ENCODE data around the gene BFSP2.

Gene BFSP2

GRCh38 chr3:133400006-133400515 is at the start of gene BFSP2:
BFSP2 (plus strand) TSS chr3:133400056; CDS start chr3:133400084, 28 bp downstream.
- DNase-seq: no peak

GRCh38 chr3:133354721-133355120 is 45.1 kb upstream of the BFSP2 start:
- no peak for DNase-seq

GRCh38 chr3:133360476-133360875 is 39.4 kb upstream of the BFSP2 start:
- DNase-seq: no peak

- no peak for DNase-seq
These were observed 38.8 kb upstream of the BFSP2 start for GRCh38 chr3:133361011-133361410.

- DNase-seq: no peak
These were observed 38.4 kb upstream of the BFSP2 start for GRCh38 chr3:133361435-133361834.

- DNase-seq: no peak
These were observed 37.3 kb upstream of the BFSP2 start for GRCh38 chr3:133362539-133362938.

GRCh38 chr3:133364704-133365103 is 35.2 kb upstream of the BFSP2 start:
- DNase-seq: no peak

- DNase-seq: no peak
These were observed 32.9 kb upstream of the BFSP2 start for GRCh38 chr3:133366921-133367320.

- no peak for DNase-seq
These were observed 32.5 kb upstream of the BFSP2 start for GRCh38 chr3:133367403-133367802.

- no peak for DNase-seq
These were observed 31.9 kb upstream of the BFSP2 start for GRCh38 chr3:133367956-133368355.

- no peak for DNase-seq
These were observed 31.3 kb upstream of the BFSP2 start for GRCh38 chr3:133368371-133369067.

GRCh38 chr3:133369068-133369440 is 30.8 kb upstream of the BFSP2 start:
- no peak for DNase-seq

- no peak for DNase-seq
These were observed 28.7 kb upstream of the BFSP2 start for GRCh38 chr3:133371181-133371580.

GRCh38 chr3:133371676-133372075 is 28.2 kb upstream of the BFSP2 start:
- no peak for DNase-seq

- no peak for DNase-seq
These were observed 25.0 kb upstream of the BFSP2 start for GRCh38 chr3:133374708-133375402.

- DNase-seq: no peak
These were observed 24.5 kb upstream of the BFSP2 start for GRCh38 chr3:133375403-133375745.

- DNase-seq: no peak
These were observed 23.0 kb upstream of the BFSP2 start for GRCh38 chr3:133376810-133377209.

GRCh38 chr3:133377396-133377795 is 22.5 kb upstream of the BFSP2 start:
- peak; percentile 70 for DNase-seq

GRCh38 chr3:133379926-133380325 is 19.9 kb upstream of the BFSP2 start:
- no peak for DNase-seq

GRCh38 chr3:133380481-133381225 is 19.2 kb upstream of the BFSP2 start:
- DNase-seq: no peak

GRCh38 chr3:133381346-133382109 is 18.3 kb upstream of the BFSP2 start:
- no peak for DNase-seq

GRCh38 chr3:133383175-133383574 is 16.7 kb upstream of the BFSP2 start:
- DNase-seq: no peak

- DNase-seq: no peak
These were observed 16.1 kb upstream of the BFSP2 start for GRCh38 chr3:133383741-133384140.

Measured in MV-4-11 (cell line).